Activated CD4-positive, alpha-beta memory T cell treated with anti-CD3 and anti-CD28 coated beads for 36 hours (primary cell): ENCODE data around the gene CLN6. TPM values are rescaled to one million over a fixed set of nuclear protein-coding genes. Genes with fewer than 3 reads are reported as not detected.

Experiments used
- CTCF ChIA-PET: fragments of 350-600 bp; sonication (Branson Sonifier 250); formaldehyde crosslinking; loops from one replicate; lab custom pipeline; 2021; ENCODE audit warnings: antibody characterized with exemption, inconsistent platforms; lab: Charles Lee
- POLR2A ChIA-PET: fragments of 350-600 bp; sonication (Branson Sonifier 250); formaldehyde crosslinking; loops from one replicate; lab custom pipeline; 2021; ENCODE audit warnings: antibody characterized with exemption; lab: Charles Lee
- DNase-seq: peaks from one replicate; pipeline ENCODE4 v3.0.0-alpha.2; 2020
- H3K27ac Mint-ChIP-seq: one replicate; pipeline ENCODE4 v1.8.0; 2021; ENCODE audit warnings: mixed read lengths
- H3K27me3 Mint-ChIP-seq: one replicate; pipeline ENCODE4 v1.8.0; 2021; ENCODE audit warnings: mixed read lengths
- H3K36me3 Mint-ChIP-seq: one replicate; pipeline ENCODE4 v1.8.0; 2021; ENCODE audit warnings: mixed read lengths
- H3K4me1 Mint-ChIP-seq: one replicate; pipeline ENCODE4 v1.8.0; 2021; ENCODE audit warnings: low read depth, mixed read lengths
- H3K4me3 Mint-ChIP-seq: one replicate; pipeline ENCODE4 v1.8.0; 2021; ENCODE audit warnings: mild to moderate bottlenecking, mixed read lengths
- H3K9me3 Mint-ChIP-seq: one replicate; pipeline ENCODE4 v1.8.0; 2021; ENCODE audit warnings: mixed read lengths
- intact Hi-C: fragments of 100-400 bp; cut with micrococcal nuclease; formaldehyde crosslinking; loops from one replicate; pipeline ENCODE4 v1.15.1; 2023
- total RNA-seq, 2 experiments: library from RNA; stranded (reverse); gene quantifications; one replicate each; pipeline ENCODE4 v1.2.3, GENCODE V29; 2021

CLN6 gene
- 10 to 100 TPM; 32.9 to 34.2 TPM for total RNA-seq

GRCh38 chr15:68229386-68230156 lies at the start of gene CLN6:
Gene CLN6 (minus strand): TSS chr15:68229728. CDS start chr15:68229584, 144 bp downstream.
- Mint-ChIP-seq H3K36me3 (peaks cover 1% of the 10 kb centered on the region), H3K27ac (peak within 1 kb of the TSS; percentile 72), H3K4me1 (peaks cover 34% of the 10 kb centered on the region), H3K4me3 (peak within 1 kb of the TSS; percentile 84), H3K9me3 (no peaks in the 10 kb centered on the region), H3K27me3 (no peaks in the 10 kb centered on the region)
- ChIA-PET CTCF (interaction anchor here (1.2 to 1.7 kb wide), 3 partner anchors 11 to 48 kb away, joined by 3 to 8 read pairs (median 3); partner anchors contain the start of gene FEM1B), POLR2A (interaction anchor here (0.6 to 4.2 kb wide), 4 partner anchors 10 to 175 kb away, joined by 4 to 36 read pairs (median 10); partner anchors contain the start of genes FEM1B and PIAS1)
- intact Hi-C loops, result loop anchor here (1.0 to 5.0 kb wide), 4 partner anchors 21 to 367 kb away; partner anchors contain the start of genes FEM1B and PIAS1
- DNase-seq, result peak; percentile 83

- ChIA-PET POLR2A (interaction anchor here (0.6 to 4.4 kb wide), 3 partner anchors 20 to 73 kb away, joined by 3 to 36 read pairs (median 14); partner anchors contain the start of gene CLN6), CTCF (interaction anchor here (0.8 to 3.3 kb wide), 5 partner anchors 12 to 28 kb away, joined by 3 to 19 read pairs (median 4); no protein-coding TSS in a partner anchor)
- Mint-ChIP-seq H3K27ac (peak overlapping the region; percentile 97), H3K4me3 (peak overlapping the region; percentile 90), H3K9me3 (no peaks in the 10 kb centered on the region), H3K4me1 (peaks cover 54% of the 10 kb centered on the region), H3K36me3 (peaks cover 18% of the 10 kb centered on the region), H3K27me3 (no peaks in the 10 kb centered on the region)
- DNase-seq, result no peak
- intact Hi-C loops, result loop anchor here (2.0 to 5.0 kb wide), 2 partner anchors 20 to 539 kb away; no protein-coding TSS in a partner anchor
Measured at GRCh38 chr15:68278595-68279405, 49.3 kb upstream of the CLN6 start.

- peaks cover 52% of the 10 kb centered on the region for H3K4me1 Mint-ChIP-seq
- no peaks in the 10 kb centered on the region for H3K9me3 Mint-ChIP-seq
- ChIA-PET POLR2A (interaction anchor here (1.2 to 4.4 kb wide), 3 partner anchors 20 to 49 kb away, joined by 6 to 36 read pairs (median 14); partner anchors contain the start of gene CLN6), CTCF (interaction anchor here (0.9 to 3.3 kb wide), 4 partner anchors 16 to 58 kb away, joined by 3 to 13 read pairs (median 6); partner anchors contain the start of gene CLN6)
- intact Hi-C loops, result loop anchor here (2.0 to 5.0 kb wide), 2 partner anchors 21 to 539 kb away; no protein-coding TSS in a partner anchor
- H3K36me3 Mint-ChIP-seq, result peaks cover 18% of the 10 kb centered on the region
- peak overlapping the region; percentile 97 for H3K27ac Mint-ChIP-seq
- DNase-seq, result peak; percentile 81
- peak overlapping the region; percentile 90 for H3K4me3 Mint-ChIP-seq
- H3K27me3 Mint-ChIP-seq, result no peaks in the 10 kb centered on the region
Measured at GRCh38 chr15:68278345-68278594, 48.7 kb upstream of the CLN6 start.

GRCh38 chr15:68277603-68278344 lies 48.2 kb upstream of the CLN6 start, which contains the start of gene FEM1B:
Gene FEM1B (plus strand): TSS chr15:68277745. CDS start chr15:68278418, 673 bp downstream.
- H3K27ac Mint-ChIP-seq, result peak within 1 kb of the TSS; percentile 97
- intact Hi-C loops, result loop anchor here (1.0 to 5.0 kb wide), 5 partner anchors 20 to 540 kb away; partner anchors contain the start of genes CLN6 and PIAS1
- H3K9me3 Mint-ChIP-seq, result no peaks in the 10 kb centered on the region
- ChIA-PET CTCF (interaction anchor here (0.7 to 3.3 kb wide), 9 partner anchors 11 to 317 kb away, joined by 3 to 13 read pairs (median 4); partner anchors contain the start of gene CLN6), POLR2A (interaction anchor here (1.2 to 4.4 kb wide), 7 partner anchors 14 to 223 kb away, joined by 4 to 36 read pairs (median 6); partner anchors contain the start of genes CLN6 and PIAS1)
- H3K27me3 Mint-ChIP-seq, result no peaks in the 10 kb centered on the region
- H3K4me3 Mint-ChIP-seq, result peak within 1 kb of the TSS; percentile 90
- DNase-seq, result peak; percentile 92
- H3K36me3 Mint-ChIP-seq, result peaks cover 18% of the 10 kb centered on the region
- peaks cover 52% of the 10 kb centered on the region for H3K4me1 Mint-ChIP-seq

- intact Hi-C loops, result loop anchor here (1.0 to 5.0 kb wide), 4 partner anchors 20 to 540 kb away; partner anchors contain the start of genes CLN6 and PIAS1
- peaks cover 47% of the 10 kb centered on the region for H3K4me1 Mint-ChIP-seq
- H3K27me3 Mint-ChIP-seq, result no peaks in the 10 kb centered on the region
- no peak for DNase-seq
- ChIA-PET POLR2A (interaction anchor here (1.2 to 4.4 kb wide), 7 partner anchors 15 to 223 kb away, joined by 4 to 36 read pairs (median 6); partner anchors contain the start of genes CLN6 and PIAS1), CTCF (interaction anchor here (0.7 to 3.3 kb wide), 8 partner anchors 12 to 316 kb away, joined by 3 to 13 read pairs (median 4); partner anchors contain the start of gene CLN6)
- H3K36me3 Mint-ChIP-seq, result peaks cover 18% of the 10 kb centered on the region
- no peaks in the 10 kb centered on the region for H3K9me3 Mint-ChIP-seq
- H3K27ac Mint-ChIP-seq, result peak overlapping the region; percentile 97
- peak overlapping the region; percentile 90 for H3K4me3 Mint-ChIP-seq
Measured at GRCh38 chr15:68277131-68277602, 47.6 kb upstream of the CLN6 start.

GRCh38 chr15:68276668-68277067 lies 47.1 kb upstream of the CLN6 start:
- peak overlapping the region; percentile 97 for H3K27ac Mint-ChIP-seq
- intact Hi-C loops, result loop anchor here (1.0 to 5.0 kb wide), 4 partner anchors 19 to 541 kb away; partner anchors contain the start of genes CLN6 and PIAS1
- POLR2A ChIA-PET, result interaction anchor here (1.2 to 4.4 kb wide), 6 partner anchors 15 to 222 kb away, joined by 4 to 36 read pairs (median 8); partner anchors contain the start of genes CLN6 and PIAS1
- no peaks in the 10 kb centered on the region for H3K27me3 Mint-ChIP-seq
- CTCF ChIA-PET, result interaction anchor here (1.4 to 3.3 kb wide), 2 partner anchors 24 to 105 kb away, joined by 5 to 13 read pairs; no protein-coding TSS in a partner anchor
- no peak for DNase-seq
- peaks cover 42% of the 10 kb centered on the region for H3K4me1 Mint-ChIP-seq
- no peaks in the 10 kb centered on the region for H3K9me3 Mint-ChIP-seq
- H3K36me3 Mint-ChIP-seq, result peaks cover 16% of the 10 kb centered on the region
- H3K4me3 Mint-ChIP-seq, result peak overlapping the region; percentile 90

GRCh38 chr15:68275165-68275746 lies 45.7 kb upstream of the CLN6 start:
- ChIA-PET POLR2A (no interaction called here), CTCF (interaction anchor here (0.9 to 1.5 kb wide), 2 partner anchors 22 to 31 kb away, joined by 4 to 6 read pairs; no protein-coding TSS in a partner anchor)
- no peaks in the 10 kb centered on the region for H3K27me3 Mint-ChIP-seq
- no peak overlapping the region for H3K27ac Mint-ChIP-seq
- no peaks in the 10 kb centered on the region for H3K9me3 Mint-ChIP-seq
- DNase-seq, result no peak
- peaks cover 14% of the 10 kb centered on the region for H3K36me3 Mint-ChIP-seq
- intact Hi-C loops, result loop anchor here (5.0 kb wide), 1 partner anchor 542 kb away; no protein-coding TSS in a partner anchor
- peaks cover 28% of the 10 kb centered on the region for H3K4me1 Mint-ChIP-seq
- H3K4me3 Mint-ChIP-seq, result no peak overlapping the region

GRCh38 chr15:68274201-68274848 lies 44.8 kb upstream of the CLN6 start:
- intact Hi-C loops, result no loop called here
- Mint-ChIP-seq H3K36me3 (peaks cover 8% of the 10 kb centered on the region), H3K27me3 (no peaks in the 10 kb centered on the region), H3K4me3 (no peak overlapping the region), H3K9me3 (no peaks in the 10 kb centered on the region), H3K27ac (no peak overlapping the region), H3K4me1 (peaks cover 19% of the 10 kb centered on the region)
- no peak for DNase-seq
- ChIA-PET CTCF (interaction anchor here (2.0 kb wide), 1 partner anchor 21 kb away, joined by 6 read pairs; no protein-coding TSS in a partner anchor), POLR2A (no interaction called here)

GRCh38 chr15:68272721-68273271 lies 43.3 kb upstream of the CLN6 start:
- Mint-ChIP-seq H3K4me3 (no peak overlapping the region), H3K27me3 (peaks cover 1% of the 10 kb centered on the region), H3K27ac (no peak overlapping the region), H3K36me3 (no peaks in the 10 kb centered on the region), H3K9me3 (no peaks in the 10 kb centered on the region), H3K4me1 (peaks cover 15% of the 10 kb centered on the region)
- DNase-seq, result no peak
- ChIA-PET POLR2A (no interaction called here), CTCF (interaction anchor here (0.5 to 2.0 kb wide), 2 partner anchors 20 to 24 kb away, joined by 5 to 6 read pairs; no protein-coding TSS in a partner anchor)
- intact Hi-C loops, result no loop called here
